GM19397 (cell line): ENCODE data around the gene BCL6.
"Not testable (repeated sequence)": the region's sequence is repeated elsewhere in the genome, so short reads cannot be mapped to it uniquely, and the experiment has no call there.

Source experiments
- ATAC-seq: cut with Tn5 transposase; IDR thresholded peaks from one replicate; pipeline ENCODE4 v1.9.1; 2021; ENCODE audit warnings: mild to moderate bottlenecking, moderate library complexity; ENCODE audit not compliant: unreplicated experiment

BCL6 gene

GRCh38 chr3:187684444-187684843 is 60.8 kb downstream of the BCL6 start:
- ATAC-seq, result no peak

- ATAC-seq, result not testable (repeated sequence)
These were observed 63.5 kb downstream of the BCL6 start for GRCh38 chr3:187681756-187682155.

GRCh38 chr3:187679638-187680396 is 65.5 kb downstream of the BCL6 start:
- ATAC-seq, result no peak

- no peak for ATAC-seq
These were observed 66.5 kb downstream of the BCL6 start for GRCh38 chr3:187678726-187679268.

GRCh38 chr3:187677604-187678003 is 67.7 kb downstream of the BCL6 start:
- ATAC-seq, result no peak

DNA sequence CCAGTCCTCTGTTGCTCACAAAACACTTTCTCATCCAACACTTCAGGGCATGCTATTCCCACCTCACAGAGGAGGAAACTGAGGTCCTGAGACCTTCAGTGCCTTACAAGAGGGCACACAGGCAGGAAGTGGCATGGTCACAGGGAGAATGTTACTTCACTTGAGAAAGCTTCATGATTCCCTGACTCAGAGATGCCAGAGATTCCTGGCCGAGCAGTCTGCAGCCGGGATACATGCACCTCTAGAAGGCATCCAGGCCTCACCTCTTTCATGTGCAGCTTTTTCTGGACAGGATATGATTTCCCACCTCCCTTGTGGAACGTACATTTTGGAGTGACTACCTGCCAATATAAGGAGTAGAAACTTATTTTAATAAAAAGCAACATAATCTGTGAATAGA is 72.3 kb downstream of the BCL6 start:
- no peak for ATAC-seq
